CD4-positive, alpha-beta T cell treated with Interleukin-1 beta for 1 hour (primary cell): ENCODE results near the gene FKBP1A.
"Not testable (repeated sequence)": the region's sequence is repeated elsewhere in the genome, so short reads cannot be mapped to it uniquely, and the experiment has no call there.

Experiments
- DNase-seq, 2 donors: peaks; one replicate each; pipeline ENCODE4 v3.0.0-alpha.2; 2020 to 2022

Gene FKBP1A

GRCh38 chr20:1362484-1362883 is 30.4 kb downstream of the FKBP1A start:
- no peak for DNase-seq

- no peak for DNase-seq
These were observed 32.6 kb downstream of the FKBP1A start for GRCh38 chr20:1360094-1360846.

GRCh38 chr20:1357921-1358671 is 34.8 kb downstream of the FKBP1A start:
- DNase-seq: no peak

- DNase-seq: no peak
These were observed 38.9 kb downstream of the FKBP1A start for GRCh38 chr20:1353956-1354355.

- no peak for DNase-seq
These were observed 46.4 kb downstream of the FKBP1A start for GRCh38 chr20:1346315-1346969.

- no peak for DNase-seq
These were observed 47.1 kb downstream of the FKBP1A start for GRCh38 chr20:1345756-1346093.

- DNase-seq: no peak
These were observed 47.7 kb downstream of the FKBP1A start for GRCh38 chr20:1345030-1345755.

GRCh38 chr20:1343446-1344124 is 49.3 kb downstream of the FKBP1A start:
- not testable (repeated sequence) for DNase-seq

- DNase-seq: no peak
These were observed 51.1 kb downstream of the FKBP1A start for GRCh38 chr20:1341561-1342265.

- DNase-seq: no peak
These were observed 54.1 kb downstream of the FKBP1A start for GRCh38 chr20:1338801-1339200.

- no peak for DNase-seq
These were observed 54.8 kb downstream of the FKBP1A start for GRCh38 chr20:1338096-1338495.

GRCh38 chr20:1337441-1337840 is 55.4 kb downstream of the FKBP1A start:
- DNase-seq: no peak

- no peak for DNase-seq
These were observed 56.0 kb downstream of the FKBP1A start for GRCh38 chr20:1336699-1337367.

GRCh38 chr20:1335961-1336698 is 56.7 kb downstream of the FKBP1A start:
- DNase-seq: no peak

GRCh38 chr20:1334761-1335160 is 58.1 kb downstream of the FKBP1A start:
- no peak for DNase-seq

GRCh38 chr20:1334370-1334731 is 58.5 kb downstream of the FKBP1A start:
- DNase-seq: no peak

- no peak for DNase-seq
These were observed 59.1 kb downstream of the FKBP1A start for GRCh38 chr20:1333462-1334369.

GRCh38 chr20:1332749-1333300 is 60.0 kb downstream of the FKBP1A start:
- no peak for DNase-seq

GRCh38 chr20:1331801-1332453 is 60.9 kb downstream of the FKBP1A start:
- DNase-seq: no peak
